Left ventricle myocardium inferior (tissue), 1 donor: Measurements from ENCODE around the gene CAPN3. TPM values are rescaled to one million over a fixed set of nuclear protein-coding genes. Genes with fewer than 3 reads are reported as not detected.
"Not testable (repeated sequence)": the region's sequence is repeated elsewhere in the genome, so short reads cannot be mapped to it uniquely, and the experiment has no call there.

Source experiments
- DNase-seq: peaks from one replicate; pipeline ENCODE4 v3.0.0-alpha.2; 2020
- H3K27ac ChIP-seq: fragments of 200-600 bp; replicated peaks from 2 replicates; pipeline ENCODE4 v1.8.0; 2021
- H3K27me3 ChIP-seq: fragments of 200-600 bp; 2 replicates; pipeline ENCODE4 v1.8.0; 2021; ENCODE audit warnings: low read depth
- H3K36me3 ChIP-seq: fragments of 200-600 bp; 2 replicates; pipeline ENCODE4 v1.8.0; 2021
- H3K4me1 ChIP-seq: fragments of 200-600 bp; 2 replicates; pipeline ENCODE4 v1.8.0; 2021
- H3K4me3 ChIP-seq: fragments of 200-600 bp; 2 replicates; pipeline ENCODE4 v1.8.0; 2021; ENCODE audit warnings: mild to moderate bottlenecking, moderate library complexity
- H3K9me3 ChIP-seq: fragments of 200-600 bp; replicated peaks from 2 replicates; pipeline ENCODE4 v1.8.0; 2021
- CTCF ChIP-seq: fragments of 200-600 bp; IDR thresholded peaks from 2 replicates; pipeline ENCODE4 v1.8.0; 2021; ENCODE audit warnings: antibody characterized with exemption, mild to moderate bottlenecking, borderline replicate concordance
- intact Hi-C: fragments of 100-400 bp; cut with micrococcal nuclease; formaldehyde crosslinking; loops from one replicate; pipeline ENCODE4 v1.11.0; 2022
- total RNA-seq: library from RNA; stranded (reverse); fragmentation: NEBNext Ultra II Directional; extraction: Animal tissue kit (Norgen Biotek cat#: 25700); gene quantifications from one replicate; pipeline ENCODE4 v1.2.1, GENCODE V29; 2021
- donor health status: DM: no; HTN: yes; CAD: no; lungs with severe emphysema.

CAPN3 gene
- total RNA-seq, 1 donor from 2014 or later = 6.0 TPM

DNA sequence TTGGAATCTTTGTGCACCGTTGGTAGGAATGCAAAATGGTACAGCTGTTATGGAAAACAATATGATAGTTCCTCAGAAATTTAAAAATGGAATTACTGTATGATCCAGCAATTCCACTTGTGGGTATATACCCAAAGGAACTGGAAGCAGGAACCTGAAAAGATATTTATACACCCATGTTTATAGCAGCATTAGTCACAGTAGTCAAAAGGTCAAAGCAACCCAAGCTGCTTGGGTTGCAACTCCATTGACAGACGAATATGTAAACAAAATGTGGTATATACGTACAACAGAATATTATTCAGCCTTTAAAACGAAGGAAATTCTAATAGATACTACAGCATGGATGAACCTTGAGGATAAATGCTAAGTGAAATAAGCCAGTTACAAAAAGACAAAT, 35.0 kb upstream of the CAPN3 start:
- H3K4me1 ChIP-seq = no peaks in the 10 kb centered on the region
- H3K4me3 ChIP-seq = no peak overlapping the region
- no peaks in the 10 kb centered on the region for H3K27me3 ChIP-seq
- H3K27ac ChIP-seq = no peak overlapping the region
- H3K36me3 ChIP-seq = peaks cover 70% of the 10 kb centered on the region
- no peaks in the 10 kb centered on the region for H3K9me3 ChIP-seq
- DNase-seq = no peak
- no peak for TF ChIP-seq CTCF
- intact Hi-C loops = no loop called here

GRCh38 chr15:42329161-42329560, 30.1 kb upstream of the CAPN3 start:
- no peak for DNase-seq
- Histone ChIP-seq H3K9me3 (peaks cover under 1% of the 10 kb centered on the region), H3K27me3 (no peaks in the 10 kb centered on the region), H3K27ac (no peak overlapping the region), H3K4me3 (no peak overlapping the region), H3K4me1 (peaks cover 12% of the 10 kb centered on the region), H3K36me3 (peaks cover 64% of the 10 kb centered on the region)
- intact Hi-C loops = no loop called here
- TF ChIP-seq CTCF = no peak

DNA sequence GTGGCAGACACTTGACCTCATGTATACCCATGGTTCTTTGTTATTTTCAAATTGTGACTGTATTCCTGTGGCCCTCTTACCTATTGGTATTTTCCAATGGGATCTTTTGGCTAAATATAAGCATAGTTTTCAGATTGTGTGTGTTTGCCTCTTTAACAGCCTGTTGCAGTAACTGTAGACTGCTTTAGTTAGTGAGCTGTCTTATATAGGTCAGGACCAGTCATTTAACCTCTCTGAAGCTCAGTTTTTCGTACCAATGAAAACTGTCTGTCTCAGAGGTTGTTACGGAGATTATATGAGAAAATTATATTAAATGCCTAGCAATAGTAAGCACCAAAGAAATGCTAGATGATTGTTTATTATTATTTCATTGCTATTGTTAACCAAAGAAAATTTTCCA, 29.3 kb upstream of the CAPN3 start:
- no peak for TF ChIP-seq CTCF
- Histone ChIP-seq H3K4me3 (no peak overlapping the region), H3K9me3 (peaks cover 9% of the 10 kb centered on the region), H3K27me3 (no peaks in the 10 kb centered on the region), H3K36me3 (peaks cover 64% of the 10 kb centered on the region), H3K4me1 (peaks cover 12% of the 10 kb centered on the region), H3K27ac (peak overlapping the region; percentile 72)
- DNase-seq = no peak
- intact Hi-C loops = no loop called here

- peaks cover 62% of the 10 kb centered on the region for H3K36me3 ChIP-seq
- intact Hi-C loops = no loop called here
- peaks cover 12% of the 10 kb centered on the region for H3K4me1 ChIP-seq
- peak overlapping the region; percentile 72 for H3K27ac ChIP-seq
- DNase-seq = no peak
- H3K4me3 ChIP-seq = no peak overlapping the region
- peaks cover 20% of the 10 kb centered on the region for H3K9me3 ChIP-seq
- no peaks in the 10 kb centered on the region for H3K27me3 ChIP-seq
- TF ChIP-seq CTCF = no peak
Observed at GRCh38 chr15:42331235-42331634, 28.1 kb upstream of the CAPN3 start.

DNA sequence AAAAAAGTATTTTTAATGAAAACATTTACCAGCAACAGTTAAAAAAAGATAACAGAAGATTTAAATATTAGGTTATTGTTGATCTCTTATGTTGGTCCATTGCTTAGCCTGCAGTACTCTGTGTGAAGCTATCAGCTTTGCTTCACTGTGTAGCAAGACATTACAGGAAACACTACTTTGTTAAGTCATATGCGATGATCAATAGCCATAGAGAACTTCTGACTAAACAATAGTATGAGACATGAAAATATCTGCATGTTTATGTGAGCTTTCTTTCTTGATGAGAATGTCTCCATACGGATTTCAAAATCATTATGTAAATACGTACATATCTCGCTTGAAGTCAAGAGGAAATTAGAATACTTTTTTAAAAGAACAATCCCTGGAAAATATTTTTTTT, 27.0 kb upstream of the CAPN3 start:
- H3K27me3 ChIP-seq = no peaks in the 10 kb centered on the region
- H3K4me1 ChIP-seq = peaks cover 12% of the 10 kb centered on the region
- intact Hi-C loops = no loop called here
- TF ChIP-seq CTCF = no peak
- peaks cover 28% of the 10 kb centered on the region for H3K9me3 ChIP-seq
- H3K4me3 ChIP-seq = no peak overlapping the region
- no peak for DNase-seq
- peaks cover 51% of the 10 kb centered on the region for H3K36me3 ChIP-seq
- H3K27ac ChIP-seq = no peak overlapping the region

GRCh38 chr15:42335074-42335473, 24.2 kb upstream of the CAPN3 start:
- intact Hi-C loops = no loop called here
- H3K9me3 ChIP-seq = peaks cover 28% of the 10 kb centered on the region
- TF ChIP-seq CTCF = no peak
- no peak overlapping the region for H3K27ac ChIP-seq
- H3K36me3 ChIP-seq = peaks cover 38% of the 10 kb centered on the region
- H3K27me3 ChIP-seq = no peaks in the 10 kb centered on the region
- DNase-seq = no peak
- H3K4me3 ChIP-seq = no peak overlapping the region
- H3K4me1 ChIP-seq = peaks cover 19% of the 10 kb centered on the region

GRCh38 chr15:42336650-42337049, 22.7 kb upstream of the CAPN3 start:
- H3K27me3 ChIP-seq, DNase-seq, H3K4me3 ChIP-seq, intact Hi-C loops, H3K27ac ChIP-seq: not testable (repeated sequence)
- peaks cover 14% of the 10 kb centered on the region for H3K4me1 ChIP-seq
- peaks cover 37% of the 10 kb centered on the region for H3K36me3 ChIP-seq
- peaks cover 28% of the 10 kb centered on the region for H3K9me3 ChIP-seq

DNA sequence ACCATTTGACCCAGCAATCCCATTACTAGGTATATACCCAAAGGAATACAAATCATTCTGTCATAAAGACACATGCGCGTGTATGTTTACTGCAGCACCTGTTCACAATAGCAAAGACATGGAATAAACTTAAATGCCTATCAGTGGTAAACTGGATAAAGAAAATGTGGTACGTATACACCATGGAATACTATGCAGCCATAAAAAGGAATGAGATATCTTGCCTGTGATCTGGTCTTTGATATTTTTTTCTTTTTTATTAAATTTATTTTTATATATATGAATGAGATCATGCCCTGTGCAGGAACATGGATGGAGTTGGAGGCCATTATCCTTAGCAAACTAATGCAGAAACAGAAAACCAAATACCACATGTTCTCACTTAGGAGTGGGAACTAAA, 22.2 kb upstream of the CAPN3 start:
- H3K4me1 ChIP-seq, H3K27me3 ChIP-seq, DNase-seq, H3K4me3 ChIP-seq, H3K27ac ChIP-seq, intact Hi-C loops: not testable (repeated sequence)
- peaks cover 28% of the 10 kb centered on the region for H3K9me3 ChIP-seq
- H3K36me3 ChIP-seq = peaks cover 40% of the 10 kb centered on the region
